ENCODE results near the gene GALNS. TPM values are rescaled to one million over a fixed set of nuclear protein-coding genes. Genes with fewer than 3 reads are reported as not detected.
A peak's percentile ranks its signal among the peaks of the same experiment; 100 is the strongest.

GALNS gene
- polyA plus RNA-seq, 2 of the 4 experiments (the other 2 are of a cell fraction), result 7.0 to 31.2 TPM

DNA sequence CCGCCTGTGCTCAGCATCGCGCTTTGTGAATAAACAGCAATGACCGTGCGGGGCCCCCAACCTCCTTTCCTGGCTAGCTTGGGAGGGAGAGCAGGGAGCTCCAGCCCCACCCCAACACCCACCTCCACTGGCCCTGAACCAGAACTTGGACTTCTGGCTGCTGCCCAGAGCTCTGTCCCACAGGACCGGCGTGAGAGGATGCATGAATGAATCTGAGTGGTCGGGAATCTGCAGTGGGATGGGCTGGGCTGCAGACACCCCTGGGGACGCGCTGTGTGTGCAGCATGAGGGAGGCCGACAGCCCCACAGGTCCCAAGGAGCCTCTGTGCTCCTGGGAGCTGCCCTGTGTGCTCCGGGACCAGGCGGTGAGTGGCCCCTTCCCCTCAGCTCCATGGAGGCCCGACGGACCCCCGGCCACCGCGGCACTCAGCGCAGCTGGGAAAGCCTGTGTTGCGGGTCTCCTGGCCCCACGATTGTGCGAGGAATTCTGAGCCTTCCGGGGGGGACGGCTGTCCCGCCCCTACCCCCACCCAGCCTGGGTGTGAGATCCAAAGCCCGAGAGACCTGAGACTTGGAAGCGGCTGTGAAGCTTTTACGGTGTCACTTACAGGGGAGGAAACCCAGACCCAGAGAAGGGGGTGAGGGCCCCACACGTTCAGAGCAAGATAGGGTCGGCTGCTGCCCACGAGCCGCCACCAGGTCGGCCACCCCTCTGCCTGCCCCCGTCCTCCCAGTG lies 77.2 kb downstream of the GALNS start:
- Histone ChIP-seq H3K4me1 (peaks cover 44% of the 10 kb centered on the region), H3K4me2 (peak overlapping the region; percentile 47; the same call in 1 of the 3 replicates), H3K9me3 (no peaks in the 10 kb centered on the region), H3K27ac (peak overlapping the region in 1 of 2 experiments; percentile 71; a peak in 3 of 6 replicates), H3K4me3 (no peak overlapping the region)
- ChIA-PET CTCF (interaction anchor here (0.7 to 1.7 kb wide), 4 partner anchors 10 to 317 kb away, joined by 3 to 6 read pairs (median 4); no protein-coding TSS in a partner anchor), POLR2A (no interaction called here)
- ATAC-seq (no peak), FAIRE-seq (no peak), DNase-seq (ENCODE audit: low read depth in 1 of 2, low spot score in 1 of 2) (no peak)
- TF ChIP-seq ESRRA (IDR thresholded peaks at IDR 0.05; ENCODE audit: borderline replicate concordance, low read length) (no peak), NR3C1 (IDR thresholded peaks at IDR 0.05) (no peak), CHD4 (IDR thresholded peaks at IDR 0.05; ENCODE audit: borderline replicate concordance) (no peak), MAX (IDR thresholded peaks at IDR 0.05) (no peak), RCOR1 (IDR thresholded peaks at IDR 0.05; ENCODE audit: low read depth, low read length) (no peak), PBX3 (IDR thresholded peaks at IDR 0.05) (no peak), POLR2A (IDR thresholded peaks at IDR 0.05; ENCODE audit: low read length) (no peak), SREBF2 (IDR thresholded peaks at IDR 0.05) (no peak), BCL3 (IDR thresholded peaks at IDR 0.05) (no peak), HOXB5 (CRISPR knock-in tag; IDR thresholded peaks at IDR 0.05) (no peak), HOXB13 (CRISPR knock-in tag; IDR thresholded peaks at IDR 0.05; ENCODE audit: low read depth) (no peak), ZFP36 (IDR thresholded peaks at IDR 0.05; ENCODE audit: borderline replicate concordance, partially characterized antibody) (no peak), CBX2 (IDR thresholded peaks at IDR 0.05; ENCODE audit: borderline replicate concordance, low read depth) (no peak), NFE2L2 (conservative IDR thresholded peaks at IDR 0.05; ENCODE audit: low read length) (no peak), JUNB (IDR thresholded peaks at IDR 0.05) (no peak), HEYL (CRISPR knock-in tag; IDR thresholded peaks at IDR 0.05) (no peak), FOSB (CRISPR knock-in tag; IDR thresholded peaks at IDR 0.05) (no peak), RAD21 (conservative IDR thresholded peaks at IDR 0.05 in 1 of 2, IDR thresholded peaks at IDR 0.05 in 1 of 2) (no peak), MAFK (IDR thresholded peaks at IDR 0.05; ENCODE audit: partially characterized antibody) (no peak), TFCP2L1 (CRISPR knock-in tag; IDR thresholded peaks at IDR 0.05) (no peak)
- WGBS (ENCODE audit: missing lambda C conversion rate), result 90% methylated on average over 29 of the region's 34 CpGs

GRCh38 chr16:88778541-88779065 lies 78.1 kb downstream of the GALNS start:
- Histone ChIP-seq H3K4me2 (no peak overlapping the region), H3K4me3 (no peak overlapping the region), H3K27ac (no peak overlapping the region), H3K4me1 (peaks cover 49% of the 10 kb centered on the region), H3K9me3 (no peaks in the 10 kb centered on the region)
- POLR2A ChIA-PET, result no interaction called here
- TF ChIP-seq ZNF302 (CRISPR knock-in tag; IDR thresholded peaks at IDR 0.05), result no peak
- no peak for TF ChIP-seq JUNB (IDR thresholded peaks at IDR 0.05)
- TF ChIP-seq HOXB13 (CRISPR knock-in tag; IDR thresholded peaks at IDR 0.05; ENCODE audit: low read depth), result no peak
- no peak for TF ChIP-seq SMC3 (IDR thresholded peaks at IDR 0.05)
- TF ChIP-seq CTCF (IDR thresholded peaks at IDR 0.05), result no peak
- no peak for DNase-seq (ENCODE audit: low read depth in 1 of 2, low spot score in 1 of 2)
- no peak for ATAC-seq
- 93% methylated on average over 25 of the region's 30 CpGs for WGBS (ENCODE audit: missing lambda C conversion rate)
- FAIRE-seq, result no peak
- CTCF ChIA-PET, result interaction anchor here (0.7 to 1.7 kb wide), 4 partner anchors 16 to 318 kb away, joined by 3 to 5 read pairs (median 4); no protein-coding TSS in a partner anchor
